Renal cortical epithelial cell (primary cell): Measurements from ENCODE around the gene DNASE1L3. TPM values are rescaled to one million over a fixed set of nuclear protein-coding genes. Genes with fewer than 3 reads are reported as not detected.
"Not testable (repeated sequence)": the region's sequence is repeated elsewhere in the genome, so short reads cannot be mapped to it uniquely, and the experiment has no call there.

Experiments used
- DNase-seq: peaks from one replicate; pipeline ENCODE4 v3.0.0-alpha.2; 2011; ENCODE audit warnings: low read depth
- total RNA-seq: library from RNA; depleted of rRNA; stranded (reverse); fragments of >200 nt; gene quantifications from 2 replicates; pipeline ENCODE4 v1.2.3, GENCODE V29; 2014

The DNASE1L3 gene, protein sequence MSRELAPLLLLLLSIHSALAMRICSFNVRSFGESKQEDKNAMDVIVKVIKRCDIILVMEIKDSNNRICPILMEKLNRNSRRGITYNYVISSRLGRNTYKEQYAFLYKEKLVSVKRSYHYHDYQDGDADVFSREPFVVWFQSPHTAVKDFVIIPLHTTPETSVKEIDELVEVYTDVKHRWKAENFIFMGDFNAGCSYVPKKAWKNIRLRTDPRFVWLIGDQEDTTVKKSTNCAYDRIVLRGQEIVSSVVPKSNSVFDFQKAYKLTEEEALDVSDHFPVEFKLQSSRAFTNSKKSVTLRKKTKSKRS
- not detected in 2 replicates for total RNA-seq

DNA sequence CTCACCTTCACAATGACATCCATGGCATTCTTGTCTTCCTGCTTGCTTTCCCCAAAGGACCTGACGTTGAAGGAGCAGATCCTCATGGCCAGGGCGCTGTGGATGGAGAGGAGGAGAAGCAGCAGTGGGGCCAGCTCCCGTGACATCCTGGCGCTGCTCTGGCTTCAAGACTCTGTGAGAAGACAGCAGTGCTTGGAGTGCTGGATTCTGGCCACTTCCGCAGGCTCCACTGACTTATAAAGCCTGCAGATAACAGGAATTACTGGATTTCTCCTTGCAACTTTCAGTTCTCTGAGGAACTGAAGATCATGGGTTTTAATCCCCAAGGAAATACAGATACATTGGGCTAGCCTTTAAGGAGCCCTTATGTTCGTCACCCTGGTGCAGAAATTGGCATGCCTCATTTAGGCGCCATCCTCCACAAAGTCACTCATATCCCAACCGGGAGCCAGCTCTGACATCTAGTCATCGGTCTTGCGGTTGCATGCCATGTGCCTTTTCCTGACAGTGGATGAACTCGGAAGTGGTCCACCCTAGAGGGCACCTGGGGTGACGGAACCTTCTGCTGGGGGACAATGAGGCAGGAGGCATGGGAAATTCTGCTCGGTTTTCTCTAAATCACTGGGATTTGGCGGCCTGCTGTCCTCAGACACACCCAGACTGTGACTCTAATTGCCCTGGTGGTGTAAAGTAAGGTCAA lies at the start of gene DNASE1L3:
TSS of gene DNASE1L3 (minus strand) at position 212 of the 700 bp plus-strand sequence. CDS start at position 146, 66 bp downstream.
- DNase-seq, result no peak

DNA sequence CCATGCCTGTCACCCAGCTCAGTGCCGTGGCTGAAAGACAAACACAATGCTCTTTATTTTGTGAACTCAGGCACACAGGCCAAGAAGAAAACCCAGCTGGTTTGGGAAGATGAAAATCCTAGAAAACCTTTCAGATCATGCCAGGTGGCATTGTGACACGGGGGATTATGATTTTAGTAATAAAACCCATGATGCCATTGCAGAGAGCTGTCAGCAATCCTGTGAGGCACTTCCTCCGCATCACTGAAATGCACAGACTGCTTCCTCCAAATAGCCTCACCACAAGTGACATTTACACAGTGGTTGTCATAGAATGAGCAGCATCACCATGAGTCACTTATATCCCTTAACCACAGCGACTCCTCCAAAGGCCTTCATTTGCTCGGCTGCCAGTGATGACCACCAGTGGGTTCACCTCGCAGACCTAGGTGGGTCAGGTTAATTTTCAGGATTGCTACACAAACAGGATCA lies 49.5 kb upstream of the DNASE1L3 start:
- DNase-seq, result peak; percentile 74

DNA sequence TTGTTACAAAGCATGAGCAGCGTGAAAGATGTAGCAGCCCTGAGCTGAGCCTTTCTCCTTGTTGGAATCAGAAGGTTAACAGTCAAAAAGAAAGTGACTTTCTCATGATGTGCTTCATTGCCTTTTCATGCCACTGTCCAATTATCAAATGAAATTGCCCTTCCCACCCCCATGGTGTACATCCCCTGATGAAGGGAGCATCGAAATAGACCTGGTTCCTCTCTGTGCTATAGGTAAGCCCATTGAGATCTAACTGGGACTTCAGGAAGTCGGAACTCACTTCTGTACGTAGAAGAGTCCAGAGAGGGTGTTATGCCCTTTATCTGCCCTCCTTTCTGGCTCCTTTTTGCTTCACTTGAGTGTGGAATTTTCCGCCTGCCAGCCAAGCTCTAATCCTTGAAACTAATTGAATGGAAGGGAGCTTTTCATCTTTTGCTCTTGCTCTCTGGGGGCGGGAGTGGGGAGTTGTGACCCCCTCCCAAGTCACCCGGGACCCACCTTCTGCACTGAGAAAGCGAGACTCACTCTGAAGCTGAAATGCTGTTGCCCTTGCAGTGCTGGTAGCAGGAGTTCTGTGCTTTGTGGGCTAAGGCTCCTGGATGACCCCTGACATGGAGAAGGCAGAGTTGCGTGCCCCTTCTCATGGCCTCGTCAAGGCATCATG lies 47.8 kb upstream of the DNASE1L3 start:
- no peak for DNase-seq

- no peak for DNase-seq
Observed at GRCh38 chr3:58256511-58256910, 45.7 kb upstream of the DNASE1L3 start.

GRCh38 chr3:58256061-58256460 lies 45.3 kb upstream of the DNASE1L3 start:
- DNase-seq, result no peak

GRCh38 chr3:58254144-58254543 lies 43.4 kb upstream of the DNASE1L3 start:
- DNase-seq, result no peak

GRCh38 chr3:58251631-58252035 lies 40.9 kb upstream of the DNASE1L3 start:
- DNase-seq, result peak; percentile 34

DNA sequence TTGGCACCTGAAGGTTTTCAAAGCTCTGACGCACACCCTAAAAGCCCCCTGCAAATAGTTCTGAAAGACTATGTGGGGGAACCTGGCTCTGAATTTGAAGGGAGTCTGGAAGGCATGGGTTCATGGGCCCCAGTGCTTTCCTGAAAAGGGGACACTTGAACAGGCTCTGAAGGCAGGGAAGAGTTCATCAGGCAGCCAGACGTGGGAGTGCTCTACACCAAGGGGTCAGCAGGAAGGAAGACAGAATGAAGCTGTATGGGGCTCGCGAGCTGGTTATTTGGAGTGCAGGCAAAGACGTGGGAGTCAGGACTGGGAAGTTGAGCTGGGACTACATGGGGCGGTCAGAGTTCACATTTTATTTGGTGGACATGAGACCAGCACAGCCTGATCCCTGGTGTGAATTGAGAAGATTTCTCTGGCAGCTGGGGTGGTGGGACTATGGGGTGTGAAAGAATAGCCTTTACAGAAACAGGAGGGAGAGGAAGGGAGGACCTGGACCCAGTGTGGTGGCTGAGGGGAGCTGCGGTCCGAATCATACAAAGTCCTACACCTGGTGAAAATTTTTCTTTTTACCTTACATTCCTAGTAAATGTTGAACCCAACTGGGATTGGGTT lies 39.4 kb upstream of the DNASE1L3 start:
- no peak for DNase-seq

DNA sequence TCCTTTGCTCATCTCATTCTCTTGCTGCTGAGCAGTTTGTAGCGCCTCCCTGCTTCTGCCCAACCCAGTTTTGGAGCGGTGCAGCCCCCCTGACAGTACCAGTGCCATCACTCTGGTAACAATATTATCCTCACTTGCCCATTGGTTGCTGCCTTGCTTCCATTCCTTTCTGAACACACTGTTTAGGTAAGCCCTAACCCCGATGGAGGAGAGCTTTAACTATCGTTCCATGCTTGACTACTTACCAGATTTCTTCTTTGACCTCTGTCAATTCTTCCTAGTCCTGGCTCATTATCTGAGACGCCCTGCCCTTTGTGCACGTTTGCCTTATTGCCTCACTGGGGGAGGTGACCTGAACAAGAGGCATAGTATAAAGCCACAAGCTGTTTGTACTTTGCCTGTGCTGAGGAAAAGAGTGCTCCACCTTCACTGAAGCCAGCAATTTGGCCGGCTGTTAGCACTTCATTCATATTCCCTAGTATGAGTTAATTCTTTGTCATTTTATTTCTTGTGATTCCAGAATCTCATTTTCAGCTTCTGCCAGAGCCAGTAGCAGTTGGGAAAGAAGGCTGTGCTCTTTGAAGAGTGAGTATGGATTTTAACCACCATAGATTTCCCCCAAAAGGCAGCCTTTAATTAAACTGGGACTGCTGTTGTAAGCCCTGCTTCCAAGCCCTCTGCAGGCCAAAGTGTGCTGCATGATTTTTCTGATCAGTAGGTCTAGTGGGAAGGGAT lies 38.8 kb upstream of the DNASE1L3 start:
- DNase-seq, result peak; percentile 55

DNA sequence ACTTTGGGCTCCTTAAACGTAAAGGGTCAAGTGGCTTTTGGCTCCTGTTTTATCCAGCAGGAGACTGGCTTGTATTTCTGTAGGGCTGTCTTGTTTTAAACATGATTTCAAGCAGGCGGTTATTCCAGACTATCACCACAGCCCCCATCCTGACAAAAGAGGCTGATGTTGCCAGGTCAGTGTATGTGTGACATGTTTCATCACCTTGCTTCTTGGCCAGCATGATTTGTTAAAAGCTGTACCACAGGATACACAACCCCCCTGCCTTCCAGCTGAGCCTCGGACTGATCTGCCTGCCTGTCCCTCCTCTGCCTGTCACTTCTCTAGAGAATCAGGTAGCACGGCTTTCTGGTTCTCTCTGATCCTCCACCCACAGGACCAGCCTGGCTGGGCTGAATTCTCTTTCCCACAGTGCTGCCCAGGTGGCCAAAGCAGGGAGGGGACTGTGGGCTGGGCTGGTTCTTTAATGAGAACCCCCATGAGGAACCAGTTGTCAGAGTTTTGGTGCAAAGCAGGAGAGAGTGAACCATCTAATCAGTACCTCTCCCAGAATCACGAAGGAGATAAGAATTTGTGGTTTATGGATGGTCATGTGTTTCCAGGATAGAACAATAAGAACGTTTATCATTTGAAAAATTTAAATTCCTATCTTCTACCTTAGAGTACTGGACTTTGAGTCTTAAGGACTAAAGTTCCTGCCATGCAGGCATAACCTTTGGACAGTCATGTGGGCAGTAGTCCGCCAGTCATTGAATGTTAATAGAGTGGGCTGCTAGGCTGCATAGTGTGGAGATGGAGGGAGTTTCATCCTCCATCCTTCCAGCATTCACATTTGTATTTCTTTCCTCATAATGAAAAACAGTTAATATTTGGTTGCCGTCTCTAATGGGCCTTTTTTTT lies 35.6 kb upstream of the DNASE1L3 start:
- no peak for DNase-seq

DNA sequence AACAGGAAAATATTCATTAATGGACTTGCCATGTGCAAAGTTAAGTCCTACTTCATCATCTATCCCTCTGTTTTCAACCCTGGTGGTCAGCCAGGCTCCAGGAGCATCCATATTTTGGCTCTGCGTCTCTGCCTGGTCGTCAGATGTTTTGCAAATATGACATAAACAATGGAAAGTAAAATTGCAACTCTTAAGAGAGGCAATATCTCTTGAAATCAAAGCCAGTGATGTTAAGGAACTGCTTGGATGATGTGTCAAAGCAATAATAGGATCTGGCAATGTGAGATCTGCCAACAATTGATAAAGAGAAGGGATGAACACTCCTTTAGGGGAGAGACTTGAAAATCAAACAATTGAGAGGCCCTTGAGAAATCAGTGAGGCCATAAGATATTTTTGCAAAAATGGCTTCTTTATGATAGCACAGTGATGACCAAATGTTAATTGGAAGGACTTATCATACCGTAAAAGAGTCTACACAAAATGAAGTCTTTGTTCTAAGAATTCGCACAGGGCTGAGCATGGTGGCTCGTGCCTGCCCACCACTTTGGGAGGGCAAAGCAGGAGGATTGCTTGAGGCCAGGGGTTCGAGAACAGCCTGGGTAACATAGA lies 33.3 kb upstream of the DNASE1L3 start:
- no peak for DNase-seq

- DNase-seq, result not testable (repeated sequence)
Observed at GRCh38 chr3:58242860-58243259, 32.1 kb upstream of the DNASE1L3 start.

DNA sequence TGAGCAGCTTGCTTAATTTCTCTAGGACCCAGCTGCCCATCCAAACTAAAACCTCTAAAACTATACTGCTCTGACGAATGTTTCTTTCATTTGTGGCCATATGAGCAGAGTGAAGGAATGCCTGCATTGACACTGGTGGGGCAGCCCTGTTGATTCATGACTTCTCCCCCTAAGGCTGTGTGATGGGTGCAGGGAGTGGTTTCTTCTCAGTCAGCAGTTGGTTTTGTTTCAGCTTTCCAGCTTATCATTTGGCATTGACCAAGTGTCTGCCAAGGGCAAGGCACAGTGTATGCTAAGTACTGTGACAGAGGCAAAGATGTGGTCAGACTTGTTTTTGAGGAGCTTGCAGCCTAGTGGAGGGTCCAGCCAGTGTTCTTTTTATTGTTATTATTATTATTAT lies 31.6 kb upstream of the DNASE1L3 start:
- no peak for DNase-seq

GRCh38 chr3:58241306-58242044 lies 30.7 kb upstream of the DNASE1L3 start:
- DNase-seq, result peak; percentile 27

- no peak for DNase-seq
Observed at GRCh38 chr3:58238830-58239229, 28.1 kb upstream of the DNASE1L3 start.

DNA sequence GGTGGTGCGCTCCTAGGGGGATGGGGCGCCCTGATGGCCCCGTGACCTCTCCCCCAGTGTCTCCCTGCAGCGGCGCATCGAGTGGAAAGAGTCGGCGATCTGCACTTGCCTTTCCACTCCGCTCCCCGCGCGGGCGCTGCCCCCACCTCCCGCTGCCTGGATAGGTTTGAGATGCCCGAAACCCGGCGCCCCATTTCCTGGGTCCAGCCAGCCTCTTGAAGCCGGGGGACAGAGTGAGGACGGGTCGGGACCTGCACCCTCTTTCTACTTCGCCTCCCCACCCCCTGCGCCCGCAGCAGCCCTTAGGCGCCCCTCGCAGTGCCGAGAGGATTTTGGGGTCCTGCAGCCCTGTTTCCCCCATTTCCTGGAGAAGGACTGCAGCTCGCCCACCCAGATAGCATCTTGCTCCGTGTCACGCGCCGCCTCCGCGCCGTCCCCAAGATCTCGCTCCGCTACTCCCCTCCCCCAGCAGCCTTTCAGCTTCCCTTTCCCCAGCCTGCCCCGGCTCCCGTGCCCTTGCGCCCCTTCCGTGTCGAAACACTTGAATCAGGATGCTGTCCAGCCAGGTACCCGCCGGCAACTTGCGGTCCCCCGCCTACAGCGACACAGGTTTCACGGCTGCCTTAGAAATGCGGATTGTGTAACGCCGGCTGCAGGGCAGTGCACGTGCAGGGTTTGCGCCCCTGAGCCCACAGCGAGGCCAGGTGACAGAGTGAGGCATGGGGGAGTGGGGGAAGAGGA lies 27.3 kb upstream of the DNASE1L3 start:
- no peak for DNase-seq

GRCh38 chr3:58237238-58237940 lies 26.6 kb upstream of the DNASE1L3 start, which contains the start of gene ABHD6:
Gene ABHD6 (plus strand): TSS chr3:58237792. CDS start chr3:58256587, 18,795 bp downstream.
- DNase-seq, result no peak
